IMR-90 (cell line): ENCODE results near the gene DNAJC17. TPM values are rescaled to one million over a fixed set of nuclear protein-coding genes. Genes with fewer than 3 reads are reported as not detected.

Experiments
- microRNA-seq, 2 experiments: library from miRNA; stranded (forward) in 1 of 2; unstranded in 1 of 2; fragments of 10-50 nt in 1 of 2; fragments of <30 nt in 1 of 2; gene quantifications in 1 of 2; microRNA quantifications in 1 of 2; one replicate each; pipeline versions ENCODE3 to v1.1.0; 2013 to 2020; ENCODE audit not compliant: insufficient read depth in 1 of 2, insufficient read length in 1 of 2, unreplicated experiment in 1 of 2
- polyA plus RNA-seq, 3 experiments: library from polyadenylated mRNA; depleted of rRNA; stranded (reverse); fragments of >200 nt; gene quantifications; 2 replicates each; pipeline ENCODE4 v1.2.3, GENCODE V29; 2012; ENCODE audit warnings: low replicate concordance in 1 of 3
- small RNA-seq, 5 experiments: library from RNA; depleted of rRNA; stranded (forward); fragments of <200 nt; gene quantifications; one replicate each; pipeline ENCODE3, GENCODE V24; 2012
- total RNA-seq: library from RNA; depleted of rRNA; stranded (reverse); fragments of >200 nt; gene quantifications from 2 replicates; pipeline ENCODE4 v1.2.3, GENCODE V29; 2012; rRNA removed

The DNAJC17 gene
- total and polyA plus RNA-seq, 2 of the 4 experiments (the other 2 are of a cell fraction), result 58.6 to 107 TPM

Small RNA genes lying within 50 kb of the gene (microRNA-seq; reads per million reads assigned to microRNA genes)
- not detected for gene SUMO2P15 (ENCODE audit: insufficient read depth, insufficient read length)

Small RNA genes lying within 50 kb of the gene (small RNA-seq; reads per million reads assigned to genes)
- gene SUMO2P15, result 0 reads per million in 5 experiments

Other genes with a start within 250 kb of the DNAJC17 start
- 13.3 and 15.1 TPM in 2 replicates for gene CCDC32, start 242.4 kb downstream of the DNAJC17 start, total RNA-seq
- 10.8 and 14.8 TPM in 2 replicates for gene CCDC32, start 242.4 kb downstream of the DNAJC17 start, polyA plus RNA-seq (2012; rRNA removed)
- 11.9 and 13.4 TPM in 2 replicates for gene RPUSD2, start 238.2 kb downstream of the DNAJC17 start, total RNA-seq
- 7.2 and 7.4 TPM in 2 replicates for gene RPUSD2, start 238.2 kb downstream of the DNAJC17 start, polyA plus RNA-seq (2012; rRNA removed)
- gene KNL1, start 213.2 kb downstream of the DNAJC17 start, total RNA-seq, result 25.1 and 32.5 TPM in 2 replicates
- 2.2 and 3.1 TPM in 2 replicates for gene KNL1, start 213.2 kb downstream of the DNAJC17 start, polyA plus RNA-seq (2012; rRNA removed)
- 7.8 and 8.4 TPM in 2 replicates for gene RAD51, start 112.3 kb downstream of the DNAJC17 start, total RNA-seq
- 6.5 and 6.8 TPM in 2 replicates for gene RAD51, start 112.3 kb downstream of the DNAJC17 start, polyA plus RNA-seq (2012; rRNA removed)
- 14.7 and 17.5 TPM in 2 replicates for gene RMDN3, start 52.2 kb downstream of the DNAJC17 start, total RNA-seq
- gene RMDN3, start 52.2 kb downstream of the DNAJC17 start, polyA plus RNA-seq (2012; rRNA removed), result 23.4 and 25.7 TPM in 2 replicates
- 1.4 and 2.3 TPM in 2 replicates for gene GCHFR, start 43.4 kb downstream of the DNAJC17 start, total RNA-seq
- gene GCHFR, start 43.4 kb downstream of the DNAJC17 start, polyA plus RNA-seq (2012; rRNA removed), result 6.5 and 6.8 TPM in 2 replicates
- under 0.01 TPM in 1 of 2 replicates, not detected in the other for gene C15orf62, start 37.5 kb downstream of the DNAJC17 start, total RNA-seq
- gene C15orf62, start 37.5 kb downstream of the DNAJC17 start, polyA plus RNA-seq (2012; rRNA removed), result not detected in 2 replicates
- 22.6 and 22.8 TPM in 2 replicates for gene ZFYVE19, start 384 bp downstream of the DNAJC17 start, total RNA-seq
- 27.3 and 29.6 TPM in 2 replicates for gene ZFYVE19, start 384 bp downstream of the DNAJC17 start, polyA plus RNA-seq (2012; rRNA removed)
- gene PPP1R14D, start 21.2 kb upstream of the DNAJC17 start, total RNA-seq, result not detected in 2 replicates
- not detected in 2 replicates for gene PPP1R14D, start 21.2 kb upstream of the DNAJC17 start, polyA plus RNA-seq (2012; rRNA removed)
- gene SPINT1, start 36.6 kb upstream of the DNAJC17 start, total RNA-seq, result 0.56 and 0.90 TPM in 2 replicates
- gene SPINT1, start 36.6 kb upstream of the DNAJC17 start, polyA plus RNA-seq (2012; rRNA removed), result 1.8 and 2.1 TPM in 2 replicates
- gene RHOV, start 66.8 kb upstream of the DNAJC17 start, total RNA-seq, result not detected in 2 replicates
- 0.07 and 0.10 TPM in 2 replicates for gene RHOV, start 66.8 kb upstream of the DNAJC17 start, polyA plus RNA-seq (2012; rRNA removed)
- gene VPS18, start 87.0 kb upstream of the DNAJC17 start, total RNA-seq, result 30.0 and 32.3 TPM in 2 replicates
- 19.3 and 20.8 TPM in 2 replicates for gene VPS18, start 87.0 kb upstream of the DNAJC17 start, polyA plus RNA-seq (2012; rRNA removed)
- 1.7 and 1.8 TPM in 2 replicates for gene DLL4, start 121.9 kb upstream of the DNAJC17 start, total RNA-seq
- 3.4 and 3.6 TPM in 2 replicates for gene DLL4, start 121.9 kb upstream of the DNAJC17 start, polyA plus RNA-seq (2012; rRNA removed)
- gene CHAC1, start 146.0 kb upstream of the DNAJC17 start, total RNA-seq, result 41.9 and 51.3 TPM in 2 replicates
- 72.5 and 77.8 TPM in 2 replicates for gene CHAC1, start 146.0 kb upstream of the DNAJC17 start, polyA plus RNA-seq (2012; rRNA removed)